ENCODE data around the gene RAB40C.
"Not testable (repeated sequence)": the region's sequence is repeated elsewhere in the genome, so short reads cannot be mapped to it uniquely, and the experiment has no call there.

RAB40C gene

GRCh38 chr16:588889-589657 is 793 bp upstream of the RAB40C start:
- FAIRE-seq (no peak), DNase-seq (ENCODE audit: insufficient read length, low spot score) (peak; percentile 88)

- DNase-seq (ENCODE audit: insufficient read length, low spot score) = no peak
- no peak for FAIRE-seq
These were observed 435 bp downstream of the RAB40C start for GRCh38 chr16:590188-590814.

GRCh38 chr16:590815-591200 is 942 bp downstream of the RAB40C start:
- DNase-seq (ENCODE audit: insufficient read length, low spot score) (no peak), FAIRE-seq (no peak)

GRCh38 chr16:591231-591630 is 1.4 kb downstream of the RAB40C start:
- DNase-seq (ENCODE audit: insufficient read length, low spot score) (no peak), FAIRE-seq (no peak)

- FAIRE-seq = no peak
These were observed 2.1 kb downstream of the RAB40C start for GRCh38 chr16:591892-592517.

GRCh38 chr16:592518-593306 is 2.8 kb downstream of the RAB40C start:
- no peak for FAIRE-seq
- no peak for DNase-seq (ENCODE audit: insufficient read length, low spot score)

More at GRCh38 chr16:591892-592517, 2.1 kb downstream of the RAB40C start:
- no peak for DNase-seq (ENCODE audit: insufficient read length, low spot score)

GRCh38 chr16:593406-593805 is 3.5 kb downstream of the RAB40C start:
- DNase-seq (ENCODE audit: insufficient read length, low spot score) = no peak

GRCh38 chr16:593807-594206 is 3.9 kb downstream of the RAB40C start:
- no peak for FAIRE-seq

More at GRCh38 chr16:593406-593805, 3.5 kb downstream of the RAB40C start:
- no peak for FAIRE-seq

GRCh38 chr16:595094-595528 is 5.2 kb downstream of the RAB40C start:
- DNase-seq (ENCODE audit: insufficient read length, low spot score) = no peak
- FAIRE-seq = no peak

More at GRCh38 chr16:593807-594206, 3.9 kb downstream of the RAB40C start:
- DNase-seq (ENCODE audit: insufficient read length, low spot score) = no peak

GRCh38 chr16:595942-596735 is 6.3 kb downstream of the RAB40C start:
- FAIRE-seq (no peak), DNase-seq (ENCODE audit: insufficient read length, low spot score) (no peak)

- FAIRE-seq (no peak), DNase-seq (ENCODE audit: insufficient read length, low spot score) (no peak)
These were observed 6.8 kb downstream of the RAB40C start for GRCh38 chr16:596736-597060.

- FAIRE-seq = not testable (repeated sequence)
These were observed 7.8 kb downstream of the RAB40C start for GRCh38 chr16:597655-598054.

GRCh38 chr16:598823-599739 is 9.2 kb downstream of the RAB40C start:
- FAIRE-seq (no peak), DNase-seq (ENCODE audit: insufficient read length, low spot score) (no peak)

More at GRCh38 chr16:597655-598054, 7.8 kb downstream of the RAB40C start:
- DNase-seq (ENCODE audit: insufficient read length, low spot score) = not testable (repeated sequence)

GRCh38 chr16:600781-601180 is 10.9 kb downstream of the RAB40C start:
- no peak for FAIRE-seq
- no peak for DNase-seq (ENCODE audit: insufficient read length, low spot score)

GRCh38 chr16:603933-604332 is 14.1 kb downstream of the RAB40C start:
- no peak for DNase-seq (ENCODE audit: insufficient read length, low spot score)
- peak; percentile 47 for FAIRE-seq

- DNase-seq (ENCODE audit: insufficient read length, low spot score) (no peak), FAIRE-seq (no peak)
These were observed 16.9 kb downstream of the RAB40C start for GRCh38 chr16:606656-607307.

GRCh38 chr16:608019-608418 is 18.2 kb downstream of the RAB40C start:
- DNase-seq (ENCODE audit: insufficient read length, low spot score) (no peak), FAIRE-seq (no peak)

- FAIRE-seq = no peak
- no peak for DNase-seq (ENCODE audit: insufficient read length, low spot score)
These were observed 19.4 kb downstream of the RAB40C start for GRCh38 chr16:609316-609715.

GRCh38 chr16:609984-610383 is 20.1 kb downstream of the RAB40C start:
- no peak for FAIRE-seq
- no peak for DNase-seq (ENCODE audit: insufficient read length, low spot score)

Data from GM19239 (cell line).